GM21515 (cell line): ENCODE results near the gene LENG1.
A peak's percentile ranks its signal among the peaks of the same experiment; 100 is the strongest.
"Not testable (repeated sequence)": the region's sequence is repeated elsewhere in the genome, so short reads cannot be mapped to it uniquely, and the experiment has no call there.

Experiments used
- ATAC-seq: cut with Tn5 transposase; IDR thresholded peaks from one replicate; pipeline ENCODE4 v1.9.1; 2021; ENCODE audit not compliant: unreplicated experiment

Gene LENG1

GRCh38 chr19:54189735-54190502 lies 30.4 kb upstream of the LENG1 start:
- ATAC-seq = peak; percentile 47

GRCh38 chr19:54189145-54189734 lies 29.7 kb upstream of the LENG1 start, which contains the start of gene MBOAT7:
TSS of gene MBOAT7 (minus strand) at chr19:54189580. CDS start at chr19:54188508, 1,072 bp downstream.
- ATAC-seq = peak; percentile 14

- ATAC-seq = no peak
Measured at GRCh38 chr19:54188215-54188871, 28.8 kb upstream of the LENG1 start.

- ATAC-seq = no peak
Measured at GRCh38 chr19:54186934-54187381, 27.4 kb upstream of the LENG1 start.

DNA sequence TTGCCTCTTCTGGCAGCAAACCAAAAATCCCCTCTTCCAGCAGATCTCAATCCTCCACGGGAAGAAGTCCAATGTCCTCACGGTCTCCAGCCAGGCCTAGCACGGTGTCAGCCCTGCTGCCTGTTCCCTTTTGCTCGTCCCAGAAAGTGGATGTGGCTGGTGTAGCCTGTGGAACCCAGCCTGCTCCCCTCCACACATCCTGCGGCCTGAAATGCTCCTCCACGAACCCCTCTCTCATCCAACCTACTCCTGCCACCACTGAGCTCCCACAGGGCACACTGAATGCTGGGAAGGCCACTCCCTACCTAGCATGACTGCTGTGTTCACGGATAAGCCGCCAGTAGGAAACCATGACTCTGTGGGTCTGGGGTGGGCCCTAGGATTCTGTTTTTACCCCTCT lies 26.8 kb upstream of the LENG1 start:
- no peak for ATAC-seq

GRCh38 chr19:54183431-54183830 lies 23.9 kb upstream of the LENG1 start:
- ATAC-seq = no peak

GRCh38 chr19:54181894-54182293 lies 22.4 kb upstream of the LENG1 start:
- ATAC-seq = not testable (repeated sequence)

- no peak for ATAC-seq
Measured at GRCh38 chr19:54180691-54181091, 21.2 kb upstream of the LENG1 start.

DNA sequence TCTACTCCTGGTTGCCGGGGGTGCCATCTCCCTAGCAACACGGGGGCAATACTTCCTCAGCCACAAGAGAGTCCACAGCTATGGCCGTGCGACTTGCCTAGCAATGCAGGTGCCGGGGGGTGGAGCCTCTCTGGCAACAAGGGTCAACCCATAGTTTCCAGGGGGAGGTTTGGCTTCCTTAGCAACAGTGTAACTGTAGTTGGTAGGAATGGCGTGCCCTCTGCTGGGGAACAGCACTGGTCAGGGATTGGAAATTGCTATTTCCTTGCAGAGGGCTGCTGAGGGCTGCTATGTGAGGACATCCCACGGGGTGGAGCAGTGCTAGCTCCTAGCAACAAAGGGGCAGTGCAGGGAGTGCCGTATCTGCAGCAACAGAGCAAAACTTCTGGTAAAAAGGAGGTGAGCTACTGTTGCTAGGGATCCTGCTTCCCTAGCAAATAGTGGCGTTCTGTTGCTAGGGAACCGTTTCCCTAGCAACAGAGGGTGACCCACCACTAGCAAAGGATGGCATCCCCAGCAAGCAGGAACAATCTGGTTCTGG lies 20.5 kb upstream of the LENG1 start:
- ATAC-seq = no peak

DNA sequence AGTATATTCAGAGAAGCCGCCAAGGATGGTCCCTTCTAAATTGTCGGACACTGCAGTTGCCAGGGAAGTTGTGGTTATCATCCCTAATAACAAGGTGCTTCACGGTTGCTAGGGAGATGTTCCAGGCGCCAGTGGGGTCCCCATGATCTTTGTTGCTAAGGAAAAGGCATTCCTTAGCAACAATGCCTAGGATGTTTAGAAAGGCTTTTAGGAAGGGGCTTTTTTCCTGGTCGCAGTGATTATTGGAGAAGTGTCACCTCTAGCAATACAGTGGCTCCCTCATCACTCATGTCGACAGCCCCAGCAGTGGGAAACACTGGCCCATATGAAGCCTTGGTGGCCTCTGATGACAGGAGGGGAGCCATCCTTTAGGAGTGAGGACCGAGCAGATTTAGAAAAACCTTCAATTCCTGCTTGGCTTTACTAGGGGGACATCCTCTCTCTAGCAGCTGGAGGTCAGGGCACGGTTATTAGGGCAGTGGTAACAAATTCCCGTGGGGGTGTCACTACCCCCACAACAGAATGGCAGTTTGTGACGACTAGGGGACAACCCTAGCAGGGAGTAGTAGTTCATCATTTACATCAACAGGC lies 19.8 kb upstream of the LENG1 start:
- ATAC-seq = no peak

DNA sequence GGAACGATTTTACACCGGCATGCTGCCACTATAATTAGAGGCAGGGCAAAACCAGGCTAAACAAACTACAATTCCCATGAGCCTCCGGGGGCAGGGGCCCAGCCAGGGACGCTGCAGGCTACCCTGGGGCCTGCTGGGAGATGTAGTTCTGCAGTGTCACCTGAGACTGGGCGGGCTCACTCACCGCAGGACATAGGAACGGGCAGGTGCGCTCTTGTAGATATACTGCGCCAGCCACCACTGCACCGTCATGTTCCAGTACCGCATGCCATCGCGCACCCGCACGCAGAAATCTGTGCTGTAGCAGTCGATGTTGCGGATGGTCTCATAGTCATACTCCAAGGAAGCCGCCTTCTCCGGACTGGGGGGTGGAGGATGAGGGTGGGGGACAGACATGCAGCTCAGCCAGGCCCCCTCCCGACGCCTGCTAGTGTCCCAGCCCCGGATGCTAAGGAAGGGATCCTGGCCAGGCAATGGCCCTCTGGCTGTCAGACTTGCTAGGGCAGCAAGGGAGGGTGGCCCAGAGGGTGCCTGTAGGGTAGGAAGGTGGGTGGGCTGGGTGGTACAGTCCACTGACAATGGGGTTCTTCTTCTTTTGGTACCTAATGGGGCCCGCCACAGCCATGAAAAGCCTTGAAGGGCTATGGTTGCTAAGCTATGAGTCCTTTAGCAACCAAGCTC lies 19.2 kb upstream of the LENG1 start:
- no peak for ATAC-seq

DNA sequence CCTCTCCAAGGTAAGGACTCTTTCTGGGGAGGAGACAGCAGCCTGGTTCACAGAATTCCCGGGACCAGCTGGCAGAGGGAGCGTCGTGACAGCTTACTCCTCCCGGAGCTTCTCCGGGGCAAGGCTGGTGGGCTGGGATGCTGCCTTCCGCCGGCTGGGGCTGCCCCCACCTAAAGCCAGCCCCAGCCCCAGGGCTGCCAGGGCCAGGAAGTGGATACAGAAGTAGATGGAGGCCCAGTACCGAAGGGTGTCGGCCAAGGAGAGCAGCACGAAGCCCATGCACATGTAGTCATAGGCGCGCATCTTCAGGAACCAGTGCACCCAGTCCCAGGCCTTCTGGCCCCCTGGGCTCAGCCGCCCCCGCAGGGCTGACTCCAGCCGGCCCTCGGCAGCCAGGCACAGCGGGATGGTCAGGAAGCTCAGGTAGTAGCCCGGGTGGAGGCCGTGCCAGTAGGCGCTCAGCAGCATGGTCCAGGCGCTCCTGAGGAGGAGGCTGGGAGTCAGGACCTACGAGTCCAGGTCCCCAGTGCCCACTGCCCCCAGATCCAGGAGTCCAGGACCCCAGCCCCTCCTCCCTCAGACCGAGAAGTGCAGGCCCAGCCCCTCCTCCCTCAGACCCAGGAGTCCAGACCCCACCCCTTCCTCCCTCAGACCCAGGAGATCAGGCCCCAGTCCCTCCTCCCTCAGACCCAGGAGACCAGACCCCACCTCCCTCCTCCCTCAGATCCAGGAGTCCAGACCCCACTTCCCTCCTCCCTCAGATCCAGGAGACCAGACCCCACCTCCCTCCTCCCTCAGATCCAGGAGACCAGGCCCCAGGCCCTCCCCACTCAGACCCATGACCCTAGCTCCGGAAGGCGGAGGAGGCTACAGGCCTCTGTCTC lies 14.7 kb upstream of the LENG1 start:
- ATAC-seq = no peak

GRCh38 chr19:54173359-54173699 lies 13.8 kb upstream of the LENG1 start:
- no peak for ATAC-seq

DNA sequence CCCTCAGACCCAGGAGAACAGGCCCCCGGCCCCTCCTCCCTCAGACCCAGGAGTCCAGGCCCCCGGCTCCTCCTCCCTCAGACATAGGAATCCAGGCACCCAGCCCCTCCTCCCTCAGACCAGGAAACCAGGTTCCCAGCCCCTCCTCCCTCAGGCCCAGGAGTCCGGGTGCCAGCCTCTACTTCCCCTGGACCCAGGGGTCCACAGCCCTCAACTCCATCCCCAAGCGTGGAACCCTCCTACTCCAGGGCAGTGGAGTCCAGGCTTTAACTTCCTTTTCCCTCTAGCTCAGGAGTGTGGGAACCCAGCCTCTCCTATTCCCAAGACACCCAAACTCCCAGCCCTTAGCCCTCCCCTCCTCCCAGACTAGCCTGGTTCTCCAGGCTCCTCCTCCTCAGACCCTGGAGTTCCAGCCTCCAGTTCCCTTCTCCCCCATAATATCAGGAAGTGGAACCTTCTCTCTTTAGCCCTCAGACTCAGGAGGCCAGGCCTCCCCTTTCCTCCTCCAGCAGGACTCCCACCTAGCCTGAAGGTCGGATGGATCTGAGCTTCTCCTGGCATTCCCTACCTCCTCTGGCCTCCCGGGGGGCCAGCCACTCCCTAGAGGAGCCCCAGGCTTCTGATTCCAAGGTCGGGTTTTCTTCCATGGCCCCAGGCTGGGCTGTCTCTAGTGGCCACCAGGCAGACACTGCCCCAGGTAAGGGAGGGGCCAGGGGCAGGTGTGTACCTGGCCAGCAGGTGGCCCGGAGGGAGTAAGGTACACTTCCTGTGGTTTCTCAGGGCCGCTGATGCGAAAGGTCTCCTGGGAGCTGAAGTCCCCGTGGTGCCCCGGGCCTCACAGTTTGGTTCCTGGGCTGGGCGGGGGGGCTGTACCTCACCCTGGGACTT lies 13.2 kb upstream of the LENG1 start, which contains the start of gene TMC4:
TMC4 (minus strand) TSS at position 690 of the 888 bp plus-strand sequence; CDS start at position 647, 43 bp downstream.
- no peak for ATAC-seq

DNA sequence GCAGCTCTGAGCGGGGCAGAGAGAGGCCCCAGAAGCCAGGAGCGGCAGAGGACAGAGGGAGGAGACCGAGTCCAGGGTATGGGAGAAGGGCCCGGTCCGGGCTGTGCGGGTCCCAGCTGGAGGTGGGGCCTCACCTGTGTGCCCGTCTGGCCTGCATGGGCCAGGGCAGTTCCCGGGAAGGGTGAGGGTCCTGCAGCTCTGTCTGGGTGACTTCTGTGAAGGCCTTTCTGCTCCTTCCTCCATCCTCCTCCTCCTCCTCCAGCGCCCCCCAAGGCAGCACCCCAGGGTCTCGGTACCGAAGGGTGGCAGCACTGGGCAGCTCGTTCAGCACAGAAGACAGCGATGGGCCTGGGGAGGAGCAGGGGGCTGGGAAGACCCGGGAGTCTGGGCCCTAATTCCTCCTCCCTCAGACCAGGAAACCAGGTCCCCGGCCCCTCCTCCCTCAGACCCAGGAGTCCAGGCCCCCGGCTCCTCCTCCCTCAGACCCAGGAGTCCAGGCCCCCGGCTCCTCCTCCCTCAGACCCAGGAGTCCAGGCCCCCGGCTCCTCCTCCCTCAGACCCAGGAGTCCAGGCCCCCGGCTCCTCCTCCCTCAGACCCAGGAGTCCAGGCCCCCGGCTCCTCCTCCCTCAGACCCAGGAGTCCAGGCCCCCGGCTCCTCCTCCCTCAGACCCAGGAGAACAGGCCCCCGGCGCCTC lies 12.4 kb upstream of the LENG1 start:
- not testable (repeated sequence) for ATAC-seq

GRCh38 chr19:54169149-54169740 lies 9.7 kb upstream of the LENG1 start:
- ATAC-seq = no peak

- no peak for ATAC-seq
Measured at GRCh38 chr19:54168174-54168917, 8.8 kb upstream of the LENG1 start.
